Measurements from ENCODE around the gene MBL2.

Gene MBL2

GRCh38 chr10:52772623-52773022 is at the start of gene MBL2:
TSS of gene MBL2 (minus strand) at chr10:52772784. CDS start at chr10:52771635, 1,149 bp downstream.
- Mint-ChIP-seq H3K27me3 (no peaks in the 10 kb centered on the region), H3K9me3 (no peaks in the 10 kb centered on the region), H3K27ac (no peak within 1 kb of the TSS), H3K4me3 (no peak within 1 kb of the TSS), H3K4me1 (no peaks in the 10 kb centered on the region), H3K36me3 (ENCODE audit: low read depth) (no peaks in the 10 kb centered on the region)
- no peak for ATAC-seq
- no peak for DNase-seq

GRCh38 chr10:52820309-52820708 is 47.7 kb upstream of the MBL2 start:
- no peaks in the 10 kb centered on the region for H3K36me3 Mint-ChIP-seq (ENCODE audit: low read depth)
- no peaks in the 10 kb centered on the region for H3K4me1 Mint-ChIP-seq
- ATAC-seq (no peak), DNase-seq (no peak)
- peaks cover 3% of the 10 kb centered on the region for H3K9me3 Mint-ChIP-seq
- H3K27me3 Mint-ChIP-seq, result no peaks in the 10 kb centered on the region
- H3K27ac Mint-ChIP-seq, result no peak overlapping the region
- H3K4me3 Mint-ChIP-seq, result no peak overlapping the region

DNA sequence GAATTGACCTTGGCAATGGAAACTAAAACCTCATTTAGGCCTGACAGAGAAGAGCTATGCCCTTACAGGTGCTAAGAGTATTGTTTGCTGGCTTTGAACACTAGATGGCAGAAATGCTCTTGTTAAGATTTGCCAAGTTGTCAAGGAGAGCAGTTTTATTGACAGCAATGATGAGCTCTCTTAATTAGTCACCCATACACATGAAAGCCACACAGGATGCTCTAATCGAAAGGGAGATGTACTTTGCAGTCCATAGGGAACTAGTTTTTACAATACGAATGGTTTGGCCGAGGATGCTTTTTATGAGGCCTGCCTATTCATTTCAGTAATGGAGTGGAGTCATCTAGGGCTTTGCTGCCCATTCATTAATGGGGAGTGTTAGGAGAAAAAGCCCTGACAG is 45.4 kb upstream of the MBL2 start:
- ATAC-seq, result peak; percentile 52
- no peak overlapping the region for H3K4me3 Mint-ChIP-seq
- no peaks in the 10 kb centered on the region for H3K27me3 Mint-ChIP-seq
- H3K9me3 Mint-ChIP-seq, result peaks cover 3% of the 10 kb centered on the region
- H3K4me1 Mint-ChIP-seq, result peaks cover 2% of the 10 kb centered on the region
- H3K36me3 Mint-ChIP-seq (ENCODE audit: low read depth), result no peaks in the 10 kb centered on the region
- H3K27ac Mint-ChIP-seq, result no peak overlapping the region
- DNase-seq, result no peak

- no peaks in the 10 kb centered on the region for H3K36me3 Mint-ChIP-seq (ENCODE audit: low read depth)
- H3K4me1 Mint-ChIP-seq, result peaks cover 2% of the 10 kb centered on the region
- H3K9me3 Mint-ChIP-seq, result peaks cover 3% of the 10 kb centered on the region
- H3K27ac Mint-ChIP-seq, result no peak overlapping the region
- DNase-seq (no peak), ATAC-seq (no peak)
- no peak overlapping the region for H3K4me3 Mint-ChIP-seq
- no peaks in the 10 kb centered on the region for H3K27me3 Mint-ChIP-seq
Observed at GRCh38 chr10:52814506-52814905, 41.9 kb upstream of the MBL2 start.

GRCh38 chr10:52811776-52812175 is 39.2 kb upstream of the MBL2 start:
- Mint-ChIP-seq H3K9me3 (peaks cover 3% of the 10 kb centered on the region), H3K4me1 (peaks cover 2% of the 10 kb centered on the region), H3K27ac (no peak overlapping the region), H3K4me3 (no peak overlapping the region), H3K27me3 (no peaks in the 10 kb centered on the region), H3K36me3 (ENCODE audit: low read depth) (no peaks in the 10 kb centered on the region)
- ATAC-seq (no peak), DNase-seq (no peak)

DNA sequence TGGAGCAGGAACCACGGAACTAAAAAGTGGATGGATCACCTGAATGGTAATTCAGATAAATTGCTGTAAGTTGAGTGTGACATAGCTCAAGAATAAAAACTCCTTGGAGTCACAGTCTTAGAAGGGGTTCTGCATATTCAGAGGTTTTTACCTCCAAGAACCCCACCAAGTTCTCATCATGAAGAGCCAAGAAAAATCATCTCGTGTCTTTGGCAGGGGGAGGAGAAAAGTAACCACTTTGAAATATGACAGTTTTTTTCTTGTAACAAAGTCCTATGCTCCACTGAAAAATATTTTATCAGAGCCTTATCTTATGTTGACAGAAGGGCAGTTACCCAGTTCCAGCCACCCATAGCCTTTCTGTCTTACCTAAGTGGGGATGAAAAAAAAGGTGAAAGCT is 38.2 kb upstream of the MBL2 start:
- DNase-seq (no peak), ATAC-seq (no peak)
- Mint-ChIP-seq H3K4me3 (no peak overlapping the region), H3K9me3 (peaks cover 2% of the 10 kb centered on the region), H3K27me3 (no peaks in the 10 kb centered on the region), H3K36me3 (ENCODE audit: low read depth) (no peaks in the 10 kb centered on the region), H3K27ac (no peak overlapping the region), H3K4me1 (peaks cover 2% of the 10 kb centered on the region)

- Mint-ChIP-seq H3K27ac (no peak overlapping the region), H3K9me3 (no peaks in the 10 kb centered on the region), H3K4me1 (no peaks in the 10 kb centered on the region), H3K27me3 (no peaks in the 10 kb centered on the region), H3K36me3 (ENCODE audit: low read depth) (no peaks in the 10 kb centered on the region), H3K4me3 (no peak overlapping the region)
- DNase-seq (no peak), ATAC-seq (no peak)
Observed at GRCh38 chr10:52807803-52808202, 35.2 kb upstream of the MBL2 start.

- Mint-ChIP-seq H3K9me3 (peaks cover 2% of the 10 kb centered on the region), H3K27me3 (no peaks in the 10 kb centered on the region), H3K4me1 (no peaks in the 10 kb centered on the region), H3K27ac (no peak overlapping the region), H3K36me3 (ENCODE audit: low read depth) (no peaks in the 10 kb centered on the region), H3K4me3 (no peak overlapping the region)
- ATAC-seq (no peak), DNase-seq (no peak)
Observed at GRCh38 chr10:52805414-52806285, 33.1 kb upstream of the MBL2 start.

DNA sequence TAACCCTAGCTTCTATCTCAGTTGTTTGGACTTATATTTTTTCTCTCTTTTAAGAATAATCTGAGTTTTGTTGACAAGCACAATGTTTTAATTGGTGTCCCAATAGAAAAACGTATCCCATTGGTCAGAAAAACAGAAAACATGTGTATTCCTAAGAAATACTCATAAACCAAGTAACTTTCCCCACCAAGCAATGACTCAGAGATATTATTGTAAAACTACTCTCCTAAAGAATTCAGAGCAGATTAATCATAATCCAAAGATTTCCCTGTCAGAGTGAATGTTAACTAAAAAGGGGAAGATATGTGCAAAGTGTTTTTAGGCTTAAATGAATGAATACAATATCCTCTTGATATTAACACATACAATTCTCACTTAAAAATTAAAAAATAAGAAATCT is 29.4 kb upstream of the MBL2 start:
- ATAC-seq (no peak), DNase-seq (no peak)
- Mint-ChIP-seq H3K4me1 (no peaks in the 10 kb centered on the region), H3K4me3 (no peak overlapping the region), H3K27ac (no peak overlapping the region), H3K27me3 (no peaks in the 10 kb centered on the region), H3K9me3 (peaks cover 12% of the 10 kb centered on the region), H3K36me3 (ENCODE audit: low read depth) (no peaks in the 10 kb centered on the region)

GRCh38 chr10:52786098-52786497 is 13.5 kb upstream of the MBL2 start:
- H3K4me3 Mint-ChIP-seq, result no peak overlapping the region

DNA sequence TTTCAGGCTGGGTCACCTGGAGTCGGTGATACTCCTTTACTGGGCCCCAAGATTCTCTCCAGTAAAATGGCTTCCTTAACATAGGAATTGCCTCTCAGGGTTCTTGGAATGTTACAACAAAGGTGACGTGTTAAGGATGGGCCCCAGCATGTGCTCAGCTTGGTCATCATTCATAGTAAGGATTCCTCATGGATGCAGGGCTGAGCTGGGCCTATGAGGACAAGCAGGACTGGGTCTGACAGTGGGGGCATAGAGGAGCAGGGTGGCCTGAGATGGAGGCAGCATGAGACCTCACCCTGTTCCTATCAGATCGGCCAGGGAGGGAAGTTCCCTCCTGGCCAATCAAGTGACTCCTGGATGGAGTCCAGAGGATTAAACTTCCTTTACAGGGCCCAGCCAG is 12.8 kb upstream of the MBL2 start:
- H3K27me3 Mint-ChIP-seq, result no peaks in the 10 kb centered on the region
- no peak for DNase-seq
- H3K36me3 Mint-ChIP-seq (ENCODE audit: low read depth), result no peaks in the 10 kb centered on the region
- no peak for ATAC-seq
- no peak overlapping the region for H3K4me3 Mint-ChIP-seq
- H3K9me3 Mint-ChIP-seq, result no peaks in the 10 kb centered on the region
- H3K4me1 Mint-ChIP-seq, result no peaks in the 10 kb centered on the region
- H3K27ac Mint-ChIP-seq, result no peak overlapping the region

More at GRCh38 chr10:52786098-52786497, 13.5 kb upstream of the MBL2 start:
- ATAC-seq (no peak), DNase-seq (no peak)
- Mint-ChIP-seq H3K9me3 (no peaks in the 10 kb centered on the region), H3K36me3 (ENCODE audit: low read depth) (no peaks in the 10 kb centered on the region), H3K27ac (no peak overlapping the region), H3K27me3 (no peaks in the 10 kb centered on the region), H3K4me1 (no peaks in the 10 kb centered on the region)

DNA sequence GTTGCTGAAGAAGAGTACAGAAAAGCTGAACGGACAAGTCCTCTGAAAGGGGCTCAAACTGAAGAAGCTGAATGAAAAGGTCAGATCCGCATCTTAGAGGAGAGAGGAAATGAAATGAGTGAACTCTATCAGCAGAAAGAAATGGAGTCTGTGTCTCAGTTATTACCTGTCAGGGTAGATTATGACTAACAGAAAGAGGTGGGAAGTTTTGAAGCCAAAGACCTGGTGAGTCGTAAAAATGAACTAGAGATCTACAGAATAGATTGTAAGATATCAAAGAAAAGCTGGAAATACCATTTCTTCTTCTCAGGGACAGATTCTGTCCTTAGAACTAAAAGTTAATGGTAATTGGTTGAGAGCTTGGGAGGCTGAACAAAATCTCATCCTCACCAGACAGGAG is 11.1 kb upstream of the MBL2 start:
- H3K4me1 Mint-ChIP-seq, result no peaks in the 10 kb centered on the region
- H3K27me3 Mint-ChIP-seq, result peaks cover 4% of the 10 kb centered on the region
- H3K27ac Mint-ChIP-seq, result no peak overlapping the region
- DNase-seq, result no peak
- H3K4me3 Mint-ChIP-seq, result no peak overlapping the region
- no peak for ATAC-seq
- H3K9me3 Mint-ChIP-seq, result no peaks in the 10 kb centered on the region
- H3K36me3 Mint-ChIP-seq (ENCODE audit: low read depth), result no peaks in the 10 kb centered on the region

- H3K27me3 Mint-ChIP-seq, result peaks cover 4% of the 10 kb centered on the region
- no peak overlapping the region for H3K4me3 Mint-ChIP-seq
- ATAC-seq, result no peak
- H3K27ac Mint-ChIP-seq, result no peak overlapping the region
- no peak for DNase-seq
- H3K9me3 Mint-ChIP-seq, result no peaks in the 10 kb centered on the region
- no peaks in the 10 kb centered on the region for H3K4me1 Mint-ChIP-seq
- no peaks in the 10 kb centered on the region for H3K36me3 Mint-ChIP-seq (ENCODE audit: low read depth)
Observed at GRCh38 chr10:52782554-52782953, 10.0 kb upstream of the MBL2 start.

DNA sequence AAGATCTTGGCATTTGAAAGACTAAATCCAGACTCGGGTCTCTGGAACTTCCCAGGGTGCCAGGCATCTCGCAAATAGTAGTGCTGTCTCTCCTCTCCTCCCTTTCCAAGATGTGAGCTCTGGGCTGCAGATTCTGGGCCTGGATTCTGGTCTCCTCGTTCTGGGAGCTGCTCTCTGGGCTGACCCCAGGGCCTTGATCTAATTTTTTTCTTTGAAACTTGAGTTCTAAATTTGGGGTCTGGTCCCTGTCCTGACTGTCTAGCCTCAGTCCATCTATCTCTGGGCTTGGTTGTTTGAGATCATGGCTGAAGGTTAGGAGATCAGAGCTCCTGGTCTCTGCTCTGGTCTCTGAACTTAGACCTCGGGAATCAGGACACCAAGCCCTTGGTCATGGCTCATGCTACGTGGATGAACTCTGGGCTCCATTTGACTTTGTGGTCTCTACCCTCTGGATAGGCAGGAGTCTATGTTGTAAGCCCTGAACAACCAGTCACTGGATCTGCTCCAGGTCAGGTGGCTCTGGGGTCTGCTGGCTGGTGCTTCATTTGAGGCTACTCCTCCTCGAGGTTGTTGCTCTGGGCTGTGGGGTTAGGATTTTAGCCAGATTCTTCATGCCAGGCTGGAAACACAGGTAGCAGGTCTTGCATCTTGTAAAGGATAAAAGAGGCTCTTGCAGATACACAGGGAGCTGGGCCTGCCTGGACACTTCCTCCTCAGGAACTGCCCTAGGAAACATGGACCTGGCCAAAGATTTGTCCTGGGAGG is 8.0 kb upstream of the MBL2 start:
- Mint-ChIP-seq H3K4me3 (no peak overlapping the region), H3K36me3 (ENCODE audit: low read depth) (no peaks in the 10 kb centered on the region), H3K27ac (no peak overlapping the region), H3K4me1 (no peaks in the 10 kb centered on the region), H3K27me3 (peaks cover 4% of the 10 kb centered on the region), H3K9me3 (no peaks in the 10 kb centered on the region)
- no peak for ATAC-seq
- no peak for DNase-seq

All from activated naive CD8-positive, alpha-beta T cell treated with anti-CD3 and anti-CD28 coated beads, Interleukin-2, amount 50 U/mL, for 24 hours (primary cell).